Measurements from ENCODE around the gene TRHDE. TPM values are rescaled to one million over a fixed set of nuclear protein-coding genes. Genes with fewer than 3 reads are reported as not detected.

The TRHDE gene
- not detected in 2 replicates for total RNA-seq (2014; rRNA removed; shearing (Covaris generic))

- DNase-seq (ENCODE audit: low spot score) = peak; percentile 72
- in situ Hi-C loops (cut with HindIII; ENCODE audit: low sequenced_read_pairs) = no loop called here
These were observed at the start of gene TRHDE for GRCh38 chr12:72272091-72272661. Gene TRHDE (plus strand): TSS chr12:72272370. CDS start chr12:72272644, 274 bp downstream.

GRCh38 chr12:72226510-72226909 lies 45.7 kb upstream of the TRHDE start:
- no peak for DNase-seq (ENCODE audit: low spot score)
- in situ Hi-C loops (cut with HindIII; ENCODE audit: low sequenced_read_pairs) = no loop called here

- in situ Hi-C loops (cut with HindIII; ENCODE audit: low sequenced_read_pairs) = no loop called here
- no peak for DNase-seq (ENCODE audit: low spot score)
These were observed 43.7 kb upstream of the TRHDE start for GRCh38 chr12:72228424-72228823.

- no peak for DNase-seq (ENCODE audit: low spot score)
- in situ Hi-C loops (cut with HindIII; ENCODE audit: low sequenced_read_pairs) = no loop called here
These were observed 41.6 kb upstream of the TRHDE start for GRCh38 chr12:72230589-72230988.

- in situ Hi-C loops (cut with HindIII; ENCODE audit: low sequenced_read_pairs) = no loop called here
- DNase-seq (ENCODE audit: low spot score) = no peak
These were observed 37.3 kb upstream of the TRHDE start for GRCh38 chr12:72234886-72235285.

GRCh38 chr12:72236071-72236705 lies 36.0 kb upstream of the TRHDE start:
- DNase-seq (ENCODE audit: low spot score) = no peak
- in situ Hi-C loops (cut with HindIII; ENCODE audit: low sequenced_read_pairs) = no loop called here

- in situ Hi-C loops (cut with HindIII; ENCODE audit: low sequenced_read_pairs) = no loop called here
- DNase-seq (ENCODE audit: low spot score) = no peak
These were observed 30.6 kb upstream of the TRHDE start for GRCh38 chr12:72241552-72241951.

- no peak for DNase-seq (ENCODE audit: low spot score)
- in situ Hi-C loops (cut with HindIII; ENCODE audit: low sequenced_read_pairs) = no loop called here
These were observed 29.2 kb upstream of the TRHDE start for GRCh38 chr12:72242946-72243345.

GRCh38 chr12:72246370-72246769 lies 25.8 kb upstream of the TRHDE start:
- in situ Hi-C loops (cut with HindIII; ENCODE audit: low sequenced_read_pairs) = no loop called here

GRCh38 chr12:72250346-72250745 lies 21.8 kb upstream of the TRHDE start:
- DNase-seq (ENCODE audit: low spot score) = no peak
- in situ Hi-C loops (cut with HindIII; ENCODE audit: low sequenced_read_pairs) = no loop called here

More at GRCh38 chr12:72246370-72246769, 25.8 kb upstream of the TRHDE start:
- DNase-seq (ENCODE audit: low spot score) = no peak

- DNase-seq (ENCODE audit: low spot score) = no peak
- in situ Hi-C loops (cut with HindIII; ENCODE audit: low sequenced_read_pairs) = no loop called here
These were observed 15.4 kb upstream of the TRHDE start for GRCh38 chr12:72256725-72257124.

GRCh38 chr12:72261885-72262284 lies 10.3 kb upstream of the TRHDE start:
- in situ Hi-C loops (cut with HindIII; ENCODE audit: low sequenced_read_pairs) = no loop called here
- peak; percentile 79 for DNase-seq (ENCODE audit: low spot score)

GRCh38 chr12:72264548-72265175 lies 7.5 kb upstream of the TRHDE start:
- DNase-seq (ENCODE audit: low spot score) = peak; percentile 73
- in situ Hi-C loops (cut with HindIII; ENCODE audit: low sequenced_read_pairs) = no loop called here

- in situ Hi-C loops (cut with HindIII; ENCODE audit: low sequenced_read_pairs) = no loop called here
- DNase-seq (ENCODE audit: low spot score) = peak; percentile 75
These were observed 4.2 kb upstream of the TRHDE start for GRCh38 chr12:72267974-72268373.

- DNase-seq (ENCODE audit: low spot score) = peak; percentile 66
- in situ Hi-C loops (cut with HindIII; ENCODE audit: low sequenced_read_pairs) = no loop called here
These were observed 3.8 kb upstream of the TRHDE start for GRCh38 chr12:72268386-72268785.

GRCh38 chr12:72269491-72269890 lies 2.7 kb upstream of the TRHDE start:
- DNase-seq (ENCODE audit: low spot score) = peak; percentile 59
- in situ Hi-C loops (cut with HindIII; ENCODE audit: low sequenced_read_pairs) = no loop called here

- peak; percentile 54 for DNase-seq (ENCODE audit: low spot score)
- in situ Hi-C loops (cut with HindIII; ENCODE audit: low sequenced_read_pairs) = no loop called here
These were observed 1.9 kb upstream of the TRHDE start for GRCh38 chr12:72270246-72270645.

GRCh38 chr12:72270961-72271360 lies 1.2 kb upstream of the TRHDE start:
- in situ Hi-C loops (cut with HindIII; ENCODE audit: low sequenced_read_pairs) = no loop called here
- peak; percentile 50 for DNase-seq (ENCODE audit: low spot score)

GRCh38 chr12:72271451-72272090 lies 599 bp upstream of the TRHDE start:
- DNase-seq (ENCODE audit: low spot score) = peak; percentile 81
- in situ Hi-C loops (cut with HindIII; ENCODE audit: low sequenced_read_pairs) = no loop called here

Measured in G401 (cell line).